ENCODE measurements around the gene RAB11FIP5. TPM values are rescaled to one million over a fixed set of nuclear protein-coding genes. Genes with fewer than 3 reads are reported as not detected.

RAB11FIP5 gene
- total and polyA plus RNA-seq, 2 donors (not counting 3 experiments of a cell fraction or from before 2014, with no cell fraction given): 36.6 to 47.0 TPM

DNA sequence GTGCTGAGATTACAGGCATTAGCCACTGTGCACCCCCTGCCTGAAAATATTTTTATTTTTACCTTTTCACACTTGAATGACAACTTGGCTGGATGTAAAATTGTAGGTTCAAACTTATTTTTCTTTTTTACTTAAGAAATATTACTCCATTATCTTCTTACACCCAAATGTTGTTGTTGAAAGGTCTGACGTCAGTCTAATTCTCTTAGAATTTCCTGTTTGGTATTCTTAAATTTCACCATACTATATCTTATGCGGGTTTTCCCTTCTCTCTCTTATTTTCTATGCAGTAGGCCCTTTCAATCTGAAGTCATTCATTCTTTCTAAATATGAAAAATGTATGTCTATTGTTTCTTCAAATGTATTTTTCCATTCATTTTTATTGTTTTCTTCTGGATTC, 29.1 kb upstream of the RAB11FIP5 start:
- no peaks in the 10 kb centered on the region for H3K79me2 ChIP-seq (ENCODE audit: control insufficient read depth, insufficient read depth, low read length)
- H3K27ac ChIP-seq (ENCODE audit: insufficient read depth, low read depth, low read length): no peak overlapping the region
- intact Hi-C loops (cut with micrococcal nuclease) (no loop called here), dilution Hi-C loops (cut with MboI; ENCODE audit: extremely low pct_ligation_motif_present, low sequenced_read_pairs) (no loop called here)
- peak; percentile 21 for DNase-seq (ENCODE audit: low read depth, low spot score)
- no peak overlapping the region for H3K9ac ChIP-seq (replicated peaks; ENCODE audit: extremely low read depth, insufficient read depth, low read length)
- no peaks in the 10 kb centered on the region for H3K36me3 ChIP-seq (ENCODE audit: control insufficient read depth in 2 of 2, extremely low read depth in 1 of 2, insufficient read depth in 2 of 2, low read length in 2 of 2)
- H3K27me3 ChIP-seq (ENCODE audit: control insufficient read depth in 2 of 2, insufficient read depth in 2 of 2, low read length in 2 of 2): no peaks in the 10 kb centered on the region
- ChIA-PET CTCF (no interaction called here), POLR2A (no interaction called here)
- H3K4me1 ChIP-seq (ENCODE audit: control insufficient read depth, extremely low read depth, insufficient read depth, low read length): no peaks in the 10 kb centered on the region
- TF ChIP-seq POLR2AphosphoS5 (IDR thresholded peaks at IDR 0.05; ENCODE audit: insufficient read depth, low read depth, low read length): no peak
- no peak for TF ChIP-seq EZH2 (IDR thresholded peaks at IDR 0.05; ENCODE audit: borderline replicate concordance, low read depth, low read length, severe bottlenecking)
- TF ChIP-seq, protein P1, sequence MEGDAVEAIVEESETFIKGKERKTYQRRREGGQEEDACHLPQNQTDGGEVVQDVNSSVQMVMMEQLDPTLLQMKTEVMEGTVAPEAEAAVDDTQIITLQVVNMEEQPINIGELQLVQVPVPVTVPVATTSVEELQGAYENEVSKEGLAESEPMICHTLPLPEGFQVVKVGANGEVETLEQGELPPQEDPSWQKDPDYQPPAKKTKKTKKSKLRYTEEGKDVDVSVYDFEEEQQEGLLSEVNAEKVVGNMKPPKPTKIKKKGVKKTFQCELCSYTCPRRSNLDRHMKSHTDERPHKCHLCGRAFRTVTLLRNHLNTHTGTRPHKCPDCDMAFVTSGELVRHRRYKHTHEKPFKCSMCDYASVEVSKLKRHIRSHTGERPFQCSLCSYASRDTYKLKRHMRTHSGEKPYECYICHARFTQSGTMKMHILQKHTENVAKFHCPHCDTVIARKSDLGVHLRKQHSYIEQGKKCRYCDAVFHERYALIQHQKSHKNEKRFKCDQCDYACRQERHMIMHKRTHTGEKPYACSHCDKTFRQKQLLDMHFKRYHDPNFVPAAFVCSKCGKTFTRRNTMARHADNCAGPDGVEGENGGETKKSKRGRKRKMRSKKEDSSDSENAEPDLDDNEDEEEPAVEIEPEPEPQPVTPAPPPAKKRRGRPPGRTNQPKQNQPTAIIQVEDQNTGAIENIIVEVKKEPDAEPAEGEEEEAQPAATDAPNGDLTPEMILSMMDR (IDR thresholded peaks at IDR 0.05; ENCODE audit: extremely low read depth in 1 of 2, insufficient read depth in 1 of 2, low read depth in 1 of 2, low read length in 2 of 2): no peak
- TF ChIP-seq, protein P2, sequence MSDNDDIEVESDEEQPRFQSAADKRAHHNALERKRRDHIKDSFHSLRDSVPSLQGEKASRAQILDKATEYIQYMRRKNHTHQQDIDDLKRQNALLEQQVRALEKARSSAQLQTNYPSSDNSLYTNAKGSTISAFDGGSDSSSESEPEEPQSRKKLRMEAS (IDR thresholded peaks at IDR 0.05; ENCODE audit: insufficient read depth, insufficient read length): no peak
- no peaks in the 10 kb centered on the region for H3K9me3 ChIP-seq (replicated peaks; ENCODE audit: control insufficient read depth, insufficient read depth, low read length)
- H3K9me1 ChIP-seq (replicated peaks; ENCODE audit: control insufficient read depth, extremely low read depth, insufficient read depth, low read length): no peaks in the 10 kb centered on the region
- BruUV-seq (replicated peaks): no TSS peak
- H3K4me2 ChIP-seq (ENCODE audit: insufficient read depth, low read length): no peak overlapping the region
- no peaks in the 10 kb centered on the region for H4K20me1 ChIP-seq (replicated peaks; ENCODE audit: control insufficient read depth, extremely low read depth, insufficient read depth, low read length)
- no peak for FAIRE-seq
- no peak overlapping the region for H3K4me3 ChIP-seq (replicated peaks in 1 of 3; ENCODE audit: insufficient read depth in 1 of 3, low read depth in 1 of 3, low read length in 3 of 3)
- no peak overlapping the region for H2AFZ ChIP-seq (ENCODE audit: low read depth, low read length)

DNA sequence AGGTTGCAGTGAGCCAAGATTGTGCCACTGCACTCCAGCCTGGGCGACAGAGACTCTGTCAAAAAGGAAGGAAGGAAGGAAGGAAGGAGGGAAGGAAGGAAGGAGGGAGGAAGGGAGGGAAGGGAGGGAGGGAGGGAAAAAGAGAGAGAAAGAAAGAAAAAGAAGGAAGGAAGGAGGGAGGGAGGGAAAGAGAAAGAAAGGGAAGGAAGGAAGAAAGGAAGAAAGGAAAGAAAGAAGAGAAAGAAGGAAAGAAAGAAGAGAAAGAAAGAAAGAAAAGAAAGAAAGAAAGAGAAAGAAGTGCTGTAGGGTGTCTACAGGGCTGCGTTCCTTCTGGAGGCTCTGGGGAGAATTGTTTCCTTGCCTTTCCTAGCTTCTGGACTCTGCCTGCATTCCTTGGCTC, 22.5 kb upstream of the RAB11FIP5 start:
- BruUV-seq (replicated peaks): no TSS peak
- no peaks in the 10 kb centered on the region for H3K36me3 ChIP-seq (ENCODE audit: control insufficient read depth in 2 of 2, extremely low read depth in 1 of 2, insufficient read depth in 2 of 2, low read length in 2 of 2)
- no peaks in the 10 kb centered on the region for H3K9me1 ChIP-seq (replicated peaks; ENCODE audit: control insufficient read depth, extremely low read depth, insufficient read depth, low read length)
- no peaks in the 10 kb centered on the region for H3K27me3 ChIP-seq (ENCODE audit: control insufficient read depth in 2 of 2, insufficient read depth in 2 of 2, low read length in 2 of 2)
- no peak for DNase-seq (ENCODE audit: low read depth, low spot score)
- ChIA-PET CTCF (interaction anchor here (2.1 kb wide), 1 partner anchor 22 kb away, joined by 11 read pairs; no protein-coding TSS in a partner anchor), POLR2A (no interaction called here)
- H3K4me3 ChIP-seq (replicated peaks in 1 of 3; ENCODE audit: insufficient read depth in 1 of 3, low read depth in 1 of 3, low read length in 3 of 3): no peak overlapping the region
- intact Hi-C loops (cut with micrococcal nuclease): no loop called here
- dilution Hi-C loops (cut with MboI; ENCODE audit: extremely low pct_ligation_motif_present, low sequenced_read_pairs): no loop called here
- no peak overlapping the region for H2AFZ ChIP-seq (ENCODE audit: low read depth, low read length)
- no peaks in the 10 kb centered on the region for H3K9me3 ChIP-seq (replicated peaks; ENCODE audit: control insufficient read depth, insufficient read depth, low read length)
- H3K9ac ChIP-seq (replicated peaks; ENCODE audit: extremely low read depth, insufficient read depth, low read length): no peak overlapping the region
- FAIRE-seq: no peak
- H3K4me2 ChIP-seq (ENCODE audit: insufficient read depth, low read length): no peak overlapping the region
- no peaks in the 10 kb centered on the region for H3K79me2 ChIP-seq (ENCODE audit: control insufficient read depth, insufficient read depth, low read length)
- peaks cover 15% of the 10 kb centered on the region for H3K4me1 ChIP-seq (ENCODE audit: control insufficient read depth, extremely low read depth, insufficient read depth, low read length)
- no peak for TF ChIP-seq JUN (IDR thresholded peaks at IDR 0.05; ENCODE audit: borderline replicate concordance, insufficient read depth, insufficient read length, low read depth)
- TF ChIP-seq, protein P1 (IDR thresholded peaks at IDR 0.05; ENCODE audit: extremely low read depth in 1 of 2, insufficient read depth in 1 of 2, low read depth in 1 of 2, low read length in 2 of 2): no peak
- TF ChIP-seq GATA2 (IDR thresholded peaks at IDR 0.05; ENCODE audit: insufficient read depth, insufficient read length, low read depth, low read length): no peak
- TF ChIP-seq EZH2 (IDR thresholded peaks at IDR 0.05; ENCODE audit: borderline replicate concordance, low read depth, low read length, severe bottlenecking): no peak
- TF ChIP-seq MYC (IDR thresholded peaks at IDR 0.05; ENCODE audit: low read depth, low read length): no peak
- TF ChIP-seq, protein P2 (IDR thresholded peaks at IDR 0.05; ENCODE audit: insufficient read depth, insufficient read length): no peak
- TF ChIP-seq FOS (IDR thresholded peaks at IDR 0.05; ENCODE audit: borderline replicate concordance, insufficient read depth, low read length): no peak
- TF ChIP-seq POLR2AphosphoS5 (IDR thresholded peaks at IDR 0.05; ENCODE audit: insufficient read depth, low read depth, low read length): no peak
- TF ChIP-seq POLR2A (IDR thresholded peaks at IDR 0.05; ENCODE audit: low read depth, low read length): no peak
- no peak overlapping the region for H3K27ac ChIP-seq (ENCODE audit: insufficient read depth, low read depth, low read length)
- no peaks in the 10 kb centered on the region for H4K20me1 ChIP-seq (replicated peaks; ENCODE audit: control insufficient read depth, extremely low read depth, insufficient read depth, low read length)
